ENCODE measurements around the gene CDKN1C. TPM values are rescaled to one million over a fixed set of nuclear protein-coding genes. Genes with fewer than 3 reads are reported as not detected.

The CDKN1C gene
- polyA plus RNA-seq, 1 of the 3 experiments (the other 2 are of a cell fraction) = 1.6 TPM

- H3K36me3 ChIP-seq (replicated peaks in 1 of 2; ENCODE audit: control insufficient read depth in 1 of 2, insufficient read depth in 2 of 2, low read length in 1 of 2) = no peaks in the 10 kb centered on the region
Measured at GRCh38 chr11:2837096-2837601, 48.4 kb downstream of the CDKN1C start.

GRCh38 chr11:2836315-2837095, 49.1 kb downstream of the CDKN1C start:
- Histone ChIP-seq H3K4me3 (ENCODE audit: low read depth in 2 of 2, low read length in 1 of 2) (no peak overlapping the region), H3K27ac (ENCODE audit: low read depth in 2 of 2, low read length in 1 of 2) (no peak overlapping the region), H4K20me1 (ENCODE audit: insufficient read depth) (no peaks in the 10 kb centered on the region), H3K9ac (no peak overlapping the region), H3K4me2 (no peak overlapping the region), H2AFZ (ENCODE audit: low read depth) (no peak overlapping the region), H3K9me2 (no peaks in the 10 kb centered on the region), H3K9me3 (no peaks in the 10 kb centered on the region), H3F3A (replicated peaks; ENCODE audit: insufficient read depth) (no peaks in the 10 kb centered on the region), H3K27me3 (ENCODE audit: insufficient read depth) (no peaks in the 10 kb centered on the region), H3K36me3 (replicated peaks in 1 of 2; ENCODE audit: control insufficient read depth in 1 of 2, insufficient read depth in 2 of 2, low read length in 1 of 2) (no peaks in the 10 kb centered on the region), H3K79me2 (ENCODE audit: insufficient read depth) (no peaks in the 10 kb centered on the region), H3K4me1 (ENCODE audit: control insufficient read depth in 1 of 2, insufficient read depth in 2 of 2, low read depth in 1 of 2, low read length in 1 of 2) (peaks cover 0 to 38% of the 10 kb centered on the region in 2 experiments; a peak in 1 of 4 replicates)
- TF ChIP-seq MAX (IDR thresholded peaks at IDR 0.05; ENCODE audit: low read depth) (no peak), RAD21 (IDR thresholded peaks at IDR 0.05; ENCODE audit: low read length) (no peak)
- ChIA-PET POLR2A (interaction anchor here (1.0 kb wide), 1 partner anchor 48 kb away, joined by 3 read pairs; no protein-coding TSS in a partner anchor), CTCF (interaction anchor here (1.9 kb wide), 1 partner anchor 304 kb away, joined by 6 read pairs; no protein-coding TSS in a partner anchor)
- 67% methylated on average over 16 of the region's 23 CpGs for WGBS (ENCODE audit: low lambda C conversion rate)
- no peak for DNase-seq

More at GRCh38 chr11:2837096-2837601, 48.4 kb downstream of the CDKN1C start:
- no peaks in the 10 kb centered on the region for H4K20me1 ChIP-seq (ENCODE audit: insufficient read depth)
- WGBS (ENCODE audit: low lambda C conversion rate) = 48% methylated on average over 10 of the region's 20 CpGs
- POLR2A ChIA-PET = interaction anchor here (1.0 kb wide), 1 partner anchor 48 kb away, joined by 3 read pairs; no protein-coding TSS in a partner anchor
- H3K9me2 ChIP-seq = no peaks in the 10 kb centered on the region
- H3K27ac ChIP-seq (ENCODE audit: low read depth in 2 of 2, low read length in 1 of 2) = no peak overlapping the region
- no peaks in the 10 kb centered on the region for H3K27me3 ChIP-seq (ENCODE audit: insufficient read depth)
- no peak for TF ChIP-seq CHD2 (IDR thresholded peaks at IDR 0.05; ENCODE audit: low read length, partially characterized antibody)
- TF ChIP-seq NRF1 (IDR thresholded peaks at IDR 0.05; ENCODE audit: low read depth, low read length) = no peak
- no peak for TF ChIP-seq TEAD4 (IDR thresholded peaks at IDR 0.05; ENCODE audit: borderline replicate concordance, insufficient read depth)
- TF ChIP-seq FOSL2 (IDR thresholded peaks at IDR 0.05; ENCODE audit: borderline replicate concordance, low read depth) = no peak
- TF ChIP-seq GABPA (IDR thresholded peaks at IDR 0.05; ENCODE audit: low read depth) = no peak
- no peak for TF ChIP-seq MEF2A (IDR thresholded peaks at IDR 0.05; ENCODE audit: borderline replicate concordance, low read depth)
- no peak for TF ChIP-seq MAX (IDR thresholded peaks at IDR 0.05; ENCODE audit: low read depth)
- TF ChIP-seq ELF1 (IDR thresholded peaks at IDR 0.05) = no peak
- no peak for TF ChIP-seq YY1 (IDR thresholded peaks at IDR 0.05; ENCODE audit: low read depth)
- TF ChIP-seq RCOR1 (IDR thresholded peaks at IDR 0.05; ENCODE audit: low read length) = no peak
- TF ChIP-seq RAD21 (IDR thresholded peaks at IDR 0.05; ENCODE audit: low read length) = no peak
- TF ChIP-seq TAF1 (IDR thresholded peaks at IDR 0.05; ENCODE audit: borderline replicate concordance, low read depth, low read length) = no peak
- no peak for TF ChIP-seq EZH2phosphoT487 (IDR thresholded peaks at IDR 0.05; ENCODE audit: borderline replicate concordance, low read depth)
- TF ChIP-seq RXRA (IDR thresholded peaks at IDR 0.05; ENCODE audit: borderline replicate concordance, low read depth) = no peak
- no peak for TF ChIP-seq CTCF (IDR thresholded peaks at IDR 0.05)
- H3F3A ChIP-seq (replicated peaks; ENCODE audit: insufficient read depth) = no peaks in the 10 kb centered on the region
- CTCF ChIA-PET = interaction anchor here (1.9 kb wide), 1 partner anchor 304 kb away, joined by 6 read pairs; no protein-coding TSS in a partner anchor
- peaks cover 0 to 38% of the 10 kb centered on the region in 2 experiments; a peak in 1 of 4 replicates for H3K4me1 ChIP-seq (ENCODE audit: control insufficient read depth in 1 of 2, insufficient read depth in 2 of 2, low read depth in 1 of 2, low read length in 1 of 2)
- no peaks in the 10 kb centered on the region for H3K9me3 ChIP-seq
- H3K79me2 ChIP-seq (ENCODE audit: insufficient read depth) = no peaks in the 10 kb centered on the region
- no peak overlapping the region for H3K9ac ChIP-seq
- H3K4me2 ChIP-seq = no peak overlapping the region
- no peak overlapping the region for H3K4me3 ChIP-seq (ENCODE audit: low read depth in 2 of 2, low read length in 1 of 2)
- H2AFZ ChIP-seq (ENCODE audit: low read depth) = no peak overlapping the region
- DNase-seq = peak; percentile 73

Data from SK-N-SH (cell line).